GM12892 (cell line): ENCODE data around the gene TXNDC15.

Source experiments
- POLR2A ChIP-seq: IDR thresholded peaks from 2 replicates; pipeline ENCODE4 v1.6.1; 2011; ENCODE audit warnings: low read depth, low read length, control low read depth
- POLR2AphosphoS5 ChIP-seq: IDR thresholded peaks from 2 replicates; pipeline ENCODE4 v1.6.1; 2011; ENCODE audit warnings: low read depth, low read length, control low read depth
- TAF1 ChIP-seq: IDR thresholded peaks from 2 replicates; pipeline ENCODE4 v1.6.1; 2011; ENCODE audit warnings: low read depth, mild to moderate bottlenecking, control low read depth, low read length, borderline replicate concordance

DNA sequence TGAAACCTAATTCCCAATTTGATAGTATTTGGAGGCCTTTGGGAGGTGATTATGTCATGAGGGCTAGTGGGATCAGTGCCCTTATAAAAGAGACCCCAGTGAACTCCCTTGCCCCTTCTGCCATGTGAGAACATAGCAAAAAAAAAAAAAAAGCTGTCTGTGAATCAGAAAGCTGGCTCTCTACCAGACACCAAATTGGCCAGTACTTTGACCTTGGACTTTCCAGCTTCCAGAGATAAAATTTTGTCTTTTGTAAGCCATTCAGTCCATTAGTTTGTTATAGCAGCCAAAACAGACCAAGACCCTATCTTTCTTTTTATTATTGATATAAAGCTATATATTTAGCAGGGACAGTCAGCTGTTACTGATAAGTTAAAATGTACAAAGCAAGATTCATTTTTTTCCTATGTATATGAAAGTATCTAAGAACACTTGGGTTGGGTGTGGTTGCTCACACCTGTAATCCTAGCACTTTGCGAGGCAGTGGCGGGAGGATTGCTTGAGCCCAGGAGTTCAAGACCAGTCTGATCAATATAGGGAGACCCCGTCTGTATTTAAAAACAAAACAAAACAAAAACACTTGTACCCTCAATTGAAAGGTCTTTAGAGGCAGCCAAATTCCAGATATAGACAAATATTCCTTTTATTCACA, 36.5 kb upstream of the TXNDC15 start:
- TF ChIP-seq POLR2A (no peak), POLR2AphosphoS5 (no peak), TAF1 (no peak)
